K562 (cell line): ENCODE data around the gene ZNF544. TPM values are rescaled to one million over a fixed set of nuclear protein-coding genes. Genes with fewer than 3 reads are reported as not detected.

ENCODE experiments used
- ATF1 ChIP-seq, 2 experiments: fragments of 450-650 bp in 1 of 2; IDR thresholded peaks; 2 replicates each; pipeline ENCODE4 v1.6.1; 2016; ENCODE audit warnings: missing compliant biosample characterization in 1 of 2, missing genetic modification characterization in 1 of 2
- BCL6 ChIP-seq: fragments of 250-450 bp; sonication (Bioruptor Pico); IDR thresholded peaks from 2 replicates; pipeline ENCODE4 v1.4.0; 2020
- BRD4 ChIP-seq: fragments of 200-600 bp; sonication (generic); IDR thresholded peaks from 2 replicates; pipeline ENCODE4 v1.6.1; 2017; ENCODE audit warnings: inconsistent platforms
- CBFA2T3 ChIP-seq: fragments of 450-650 bp; IDR thresholded peaks from 2 replicates; pipeline ENCODE4 v1.6.1; 2017
- ELF4 ChIP-seq: fragments of 450-650 bp; formaldehyde crosslinking; IDR thresholded peaks from 2 replicates; pipeline ENCODE4 v1.4.0; 2022; ENCODE audit warnings: missing genetic modification characterization
- EZH2 ChIP-seq: IDR thresholded peaks from 2 replicates; pipeline ENCODE4 v1.6.1; 2012; ENCODE audit warnings: low read depth, mild to moderate bottlenecking, inconsistent platforms, low read length, borderline replicate concordance
- GATAD2A ChIP-seq: fragments of 450-650 bp; IDR thresholded peaks from 2 replicates; pipeline ENCODE4 v1.6.1; 2017
- ILF3 ChIP-seq: fragments of 450-650 bp; IDR thresholded peaks from 2 replicates; pipeline ENCODE4 v1.6.1; 2018; ENCODE audit warnings: antibody characterized with exemption, mild to moderate bottlenecking, moderate library complexity, borderline replicate concordance
- NFYB ChIP-seq: IDR thresholded peaks from 2 replicates; pipeline ENCODE4 v1.6.1; 2011; ENCODE audit warnings: mild to moderate bottlenecking, moderate library complexity; ENCODE audit not compliant: insufficient read length; ENCODE audit errors: extremely low read depth
- POU5F1 ChIP-seq: fragments of 150-350 bp; IDR thresholded peaks from 2 replicates; pipeline ENCODE4 v1.6.1; 2014; ENCODE audit warnings: borderline replicate concordance, low read length, low read depth, mild to moderate bottlenecking; ENCODE audit not compliant: partially characterized antibody
- STAT6 ChIP-seq: sonication (generic); formaldehyde crosslinking; IDR thresholded peaks from 2 replicates; pipeline ENCODE4 v1.8.1; 2023; ENCODE audit warnings: mild to moderate bottlenecking, missing genetic modification reagents
- ZNF143 ChIP-seq: sonication (generic); formaldehyde crosslinking; IDR thresholded peaks from 2 replicates; pipeline ENCODE4 v1.9.0; 2022; ENCODE audit warnings: mild to moderate bottlenecking, missing genetic modification reagents
- ZNF830 ChIP-seq: fragments of 250-450 bp; sonication (Bioruptor Pico); IDR thresholded peaks from 2 replicates; pipeline ENCODE4 v1.5.0; 2021; ENCODE audit warnings: mild to moderate bottlenecking
- polyA plus RNA-seq, 8 experiments: library from polyadenylated mRNA; depleted of rRNA in 4 of 8; stranded (reverse) in 5 of 8; unstranded in 3 of 8; fragments of >200 nt; fragmentation: Nextera tagmentation in 2 of 8; fragmentation: Illumina TruSeq in 1 of 8; extraction: Ambion mirVana in 2 of 8; extraction: Trizol in 1 of 8; gene quantifications; 2 replicates each; pipeline versions ENCODE4 v1.2.1 to v1.2.3, GENCODE V29; 2011 to 2014; ENCODE audit warnings: inconsistent platforms in 1 of 8, missing spikeins in 1 of 8
- total RNA-seq, 7 experiments: library from RNA; depleted of rRNA in 6 of 7; stranded (reverse); fragments of >200 nt in 6 of 7; fragmentation: Illumina TruSeq in 2 of 7; extraction: Trizol in 2 of 7; gene quantifications; 2 replicates each; pipeline versions ENCODE4 v1.2.1 to v1.2.3, GENCODE V29; 2011 to 2021; ENCODE audit warnings: low replicate concordance in 1 of 7
- TF ChIP-seq, protein P1 (sequence below), 3 experiments: IDR thresholded peaks in 2 of 3; conservative IDR thresholded peaks in 1 of 3; 2 replicates each; pipeline ENCODE4 v1.5.1; 2011 to 2012; ENCODE audit warnings: low read length in 3 of 3, mild to moderate bottlenecking in 3 of 3, control low read depth in 2 of 3, improper control_type of control experiment in 1 of 3, inconsistent platforms in 1 of 3, low read depth in 1 of 3, mixed read lengths in 1 of 3, moderate library complexity in 1 of 3; ENCODE audit not compliant: insufficient read depth in 2 of 3
- TF ChIP-seq, protein P2 (sequence below): fragments of 450-650 bp; IDR thresholded peaks from 2 replicates; pipeline ENCODE4 v1.6.1; 2018; ENCODE audit not compliant: partially characterized antibody
- TF ChIP-seq, protein P3 (sequence below): fragments of 450-650 bp; IDR thresholded peaks from 2 replicates; pipeline ENCODE4 v1.7.0; 2016; ENCODE audit warnings: borderline replicate concordance

ZNF544 gene
- total and polyA plus RNA-seq, 9 of the 15 experiments (the other 6 are each of a cell fraction or from before 2014, with no cell fraction given), result 23.6 to 59.0 (median 41.4) TPM

- no peak for TF ChIP-seq POU5F1
- TF ChIP-seq, protein P1, sequence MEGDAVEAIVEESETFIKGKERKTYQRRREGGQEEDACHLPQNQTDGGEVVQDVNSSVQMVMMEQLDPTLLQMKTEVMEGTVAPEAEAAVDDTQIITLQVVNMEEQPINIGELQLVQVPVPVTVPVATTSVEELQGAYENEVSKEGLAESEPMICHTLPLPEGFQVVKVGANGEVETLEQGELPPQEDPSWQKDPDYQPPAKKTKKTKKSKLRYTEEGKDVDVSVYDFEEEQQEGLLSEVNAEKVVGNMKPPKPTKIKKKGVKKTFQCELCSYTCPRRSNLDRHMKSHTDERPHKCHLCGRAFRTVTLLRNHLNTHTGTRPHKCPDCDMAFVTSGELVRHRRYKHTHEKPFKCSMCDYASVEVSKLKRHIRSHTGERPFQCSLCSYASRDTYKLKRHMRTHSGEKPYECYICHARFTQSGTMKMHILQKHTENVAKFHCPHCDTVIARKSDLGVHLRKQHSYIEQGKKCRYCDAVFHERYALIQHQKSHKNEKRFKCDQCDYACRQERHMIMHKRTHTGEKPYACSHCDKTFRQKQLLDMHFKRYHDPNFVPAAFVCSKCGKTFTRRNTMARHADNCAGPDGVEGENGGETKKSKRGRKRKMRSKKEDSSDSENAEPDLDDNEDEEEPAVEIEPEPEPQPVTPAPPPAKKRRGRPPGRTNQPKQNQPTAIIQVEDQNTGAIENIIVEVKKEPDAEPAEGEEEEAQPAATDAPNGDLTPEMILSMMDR (IDR thresholded peaks at IDR 0.05 in 2 of 3, conservative IDR thresholded peaks at IDR 0.05 in 1 of 3; ENCODE audit: insufficient read depth in 2 of 3, low read depth in 1 of 3, low read length in 3 of 3), result 0 out of 6 replicates have a peak, but pooled peaks of 1 of the 3 experiments have one; percentile 13
- TF ChIP-seq ZNF830 (CRISPR knock-in tag), result no peak
- TF ChIP-seq BCL6 (CRISPR knock-in tag), result no peak
- TF ChIP-seq, protein P2, sequence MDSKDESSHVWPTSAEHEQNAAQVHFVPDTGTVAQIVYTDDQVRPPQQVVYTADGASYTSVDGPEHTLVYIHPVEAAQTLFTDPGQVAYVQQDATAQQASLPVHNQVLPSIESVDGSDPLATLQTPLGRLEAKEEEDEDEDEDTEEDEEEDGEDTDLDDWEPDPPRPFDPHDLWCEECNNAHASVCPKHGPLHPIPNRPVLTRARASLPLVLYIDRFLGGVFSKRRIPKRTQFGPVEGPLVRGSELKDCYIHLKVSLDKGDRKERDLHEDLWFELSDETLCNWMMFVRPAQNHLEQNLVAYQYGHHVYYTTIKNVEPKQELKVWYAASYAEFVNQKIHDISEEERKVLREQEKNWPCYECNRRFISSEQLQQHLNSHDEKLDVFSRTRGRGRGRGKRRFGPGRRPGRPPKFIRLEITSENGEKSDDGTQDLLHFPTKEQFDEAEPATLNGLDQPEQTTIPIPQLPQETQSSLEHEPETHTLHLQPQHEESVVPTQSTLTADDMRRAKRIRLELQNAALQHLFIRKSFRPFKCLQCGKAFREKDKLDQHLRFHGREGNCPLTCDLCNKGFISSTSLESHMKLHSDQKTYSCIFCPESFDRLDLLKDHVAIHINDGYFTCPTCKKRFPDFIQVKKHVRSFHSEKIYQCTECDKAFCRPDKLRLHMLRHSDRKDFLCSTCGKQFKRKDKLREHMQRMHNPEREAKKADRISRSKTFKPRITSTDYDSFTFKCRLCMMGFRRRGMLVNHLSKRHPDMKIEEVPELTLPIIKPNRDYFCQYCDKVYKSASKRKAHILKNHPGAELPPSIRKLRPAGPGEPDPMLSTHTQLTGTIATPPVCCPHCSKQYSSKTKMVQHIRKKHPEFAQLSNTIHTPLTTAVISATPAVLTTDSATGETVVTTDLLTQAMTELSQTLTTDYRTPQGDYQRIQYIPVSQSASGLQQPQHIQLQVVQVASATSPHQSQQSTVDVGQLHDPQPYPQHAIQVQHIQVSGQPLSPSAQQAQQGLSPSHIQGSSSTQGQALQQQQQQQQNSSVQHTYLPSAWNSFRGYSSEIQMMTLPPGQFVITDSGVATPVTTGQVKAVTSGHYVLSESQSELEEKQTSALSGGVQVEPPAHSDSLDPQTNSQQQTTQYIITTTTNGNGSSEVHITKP, result no peak
- TF ChIP-seq ATF1 (CRISPR knock-in tag; IDR thresholded peaks at IDR 0.05), result peak; percentile 41; the same call in 1 of the 2 replicates
- peak; percentile 73 for TF ChIP-seq ATF1 (tag; IDR thresholded peaks at IDR 0.05)
- TF ChIP-seq, protein P3, sequence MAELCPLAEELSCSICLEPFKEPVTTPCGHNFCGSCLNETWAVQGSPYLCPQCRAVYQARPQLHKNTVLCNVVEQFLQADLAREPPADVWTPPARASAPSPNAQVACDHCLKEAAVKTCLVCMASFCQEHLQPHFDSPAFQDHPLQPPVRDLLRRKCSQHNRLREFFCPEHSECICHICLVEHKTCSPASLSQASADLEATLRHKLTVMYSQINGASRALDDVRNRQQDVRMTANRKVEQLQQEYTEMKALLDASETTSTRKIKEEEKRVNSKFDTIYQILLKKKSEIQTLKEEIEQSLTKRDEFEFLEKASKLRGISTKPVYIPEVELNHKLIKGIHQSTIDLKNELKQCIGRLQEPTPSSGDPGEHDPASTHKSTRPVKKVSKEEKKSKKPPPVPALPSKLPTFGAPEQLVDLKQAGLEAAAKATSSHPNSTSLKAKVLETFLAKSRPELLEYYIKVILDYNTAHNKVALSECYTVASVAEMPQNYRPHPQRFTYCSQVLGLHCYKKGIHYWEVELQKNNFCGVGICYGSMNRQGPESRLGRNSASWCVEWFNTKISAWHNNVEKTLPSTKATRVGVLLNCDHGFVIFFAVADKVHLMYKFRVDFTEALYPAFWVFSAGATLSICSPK, result no peak
- TF ChIP-seq EZH2, result no peak
- peak; percentile 97 for TF ChIP-seq NFYB
- TF ChIP-seq BRD4, result no peak
- no peak for TF ChIP-seq GATAD2A
- no peak for TF ChIP-seq STAT6
- TF ChIP-seq ILF3, result no peak
- TF ChIP-seq CBFA2T3, result 0 out of 2 replicates have a peak, but pooled peaks have one; percentile 11
- TF ChIP-seq ZNF143 (CRISPR knock-in tag), result peak; percentile 93
- no peak; the same call in 1 of the 2 replicates for TF ChIP-seq ELF4 (CRISPR knock-in tag)
These were observed 49.9 kb downstream of the ZNF544 start, which contains the start of gene ZNF8 (continued) for GRCh38 chr19:58278541-58279041.
